Suprapubic skin (tissue), 4 donors: ENCODE results near the gene OR10H3. TPM values are rescaled to one million over a fixed set of nuclear protein-coding genes. Genes with fewer than 3 reads are reported as not detected.

Source experiments
- DNase-seq, 2 donors: peaks; one replicate each; pipeline ENCODE4 v3.0.0-alpha.2; 2019; ENCODE audit warnings: low spot score in 2 of 2
- H3K27ac ChIP-seq: fragments of 200-600 bp; sonication (generic); one replicate; pipeline ENCODE4 v1.5.1; 2019
- H3K27me3 ChIP-seq: fragments of 200-600 bp; sonication (generic); one replicate; pipeline ENCODE4 v1.5.1; 2019
- H3K36me3 ChIP-seq: fragments of 200-600 bp; sonication (generic); one replicate; pipeline ENCODE4 v1.5.1; 2019
- H3K4me1 ChIP-seq: fragments of 200-600 bp; sonication (generic); one replicate; pipeline ENCODE4 v1.5.1; 2019
- H3K4me3 ChIP-seq: fragments of 200-600 bp; sonication (generic); one replicate; pipeline ENCODE4 v1.5.1; 2019; ENCODE audit warnings: mild to moderate bottlenecking
- H3K9me3 ChIP-seq: fragments of 200-600 bp; sonication (generic); one replicate; pipeline ENCODE4 v1.5.1; 2019
- EP300 ChIP-seq: sonication (generic); formaldehyde crosslinking; IDR thresholded peaks from one replicate; pipeline ENCODE4 v1.6.1; 2017; ENCODE audit warnings: antibody characterized with exemption
- POLR2A ChIP-seq, 2 donors: fragments of 450-650 bp; IDR thresholded peaks; one replicate each; pipeline ENCODE4 v1.6.1; 2017; ENCODE audit warnings: antibody characterized with exemption in 2 of 2, mild to moderate bottlenecking in 2 of 2, moderate library complexity in 2 of 2
- POLR2AphosphoS5 ChIP-seq, 3 donors: sonication (generic); formaldehyde crosslinking; IDR thresholded peaks; one replicate each; pipeline ENCODE4 v1.6.1; 2017; ENCODE audit warnings: antibody characterized with exemption in 3 of 3
- WGBS: methylation state at CpG from one replicate; pipeline ENCODE4 v1.1.5; 2018; 5-methylcytosine and 5-hydroxymethylcytosine counted together
- total RNA-seq, 4 donors: library from RNA; depleted of rRNA; stranded (reverse); fragments of >200 nt; gene quantifications; one replicate each; pipeline ENCODE4 v1.1.0, GENCODE V29; 2016
- TF ChIP-seq, protein P1 (sequence below), 2 donors: fragments of 200-600 bp in 1 of 2; fragments of 450-650 bp in 1 of 2; sonication (generic) in 1 of 2; IDR thresholded peaks; one replicate each; pipeline ENCODE4 v1.5.1; 2016 to 2019; ENCODE audit warnings: antibody characterized with exemption in 2 of 2, mild to moderate bottlenecking in 1 of 2, moderate library complexity in 1 of 2

OR10H3 gene
- total RNA-seq, 4 donors from 2014 or later: not detected

GRCh38 chr19:15715642-15716041 lies 22.1 kb upstream of the OR10H3 start:
- no peak overlapping the region for H3K4me3 ChIP-seq
- WGBS: 71% methylated on average over 1 of the region's 1 CpG
- H3K27me3 ChIP-seq: peaks cover 22% of the 10 kb centered on the region
- H3K9me3 ChIP-seq: no peaks in the 10 kb centered on the region
- H3K27ac ChIP-seq: no peak overlapping the region
- TF ChIP-seq POLR2A (IDR thresholded peaks at IDR 0.05) (no peak), POLR2AphosphoS5 (IDR thresholded peaks at IDR 0.05) (no peak), EP300 (no peak)
- TF ChIP-seq, protein P1, sequence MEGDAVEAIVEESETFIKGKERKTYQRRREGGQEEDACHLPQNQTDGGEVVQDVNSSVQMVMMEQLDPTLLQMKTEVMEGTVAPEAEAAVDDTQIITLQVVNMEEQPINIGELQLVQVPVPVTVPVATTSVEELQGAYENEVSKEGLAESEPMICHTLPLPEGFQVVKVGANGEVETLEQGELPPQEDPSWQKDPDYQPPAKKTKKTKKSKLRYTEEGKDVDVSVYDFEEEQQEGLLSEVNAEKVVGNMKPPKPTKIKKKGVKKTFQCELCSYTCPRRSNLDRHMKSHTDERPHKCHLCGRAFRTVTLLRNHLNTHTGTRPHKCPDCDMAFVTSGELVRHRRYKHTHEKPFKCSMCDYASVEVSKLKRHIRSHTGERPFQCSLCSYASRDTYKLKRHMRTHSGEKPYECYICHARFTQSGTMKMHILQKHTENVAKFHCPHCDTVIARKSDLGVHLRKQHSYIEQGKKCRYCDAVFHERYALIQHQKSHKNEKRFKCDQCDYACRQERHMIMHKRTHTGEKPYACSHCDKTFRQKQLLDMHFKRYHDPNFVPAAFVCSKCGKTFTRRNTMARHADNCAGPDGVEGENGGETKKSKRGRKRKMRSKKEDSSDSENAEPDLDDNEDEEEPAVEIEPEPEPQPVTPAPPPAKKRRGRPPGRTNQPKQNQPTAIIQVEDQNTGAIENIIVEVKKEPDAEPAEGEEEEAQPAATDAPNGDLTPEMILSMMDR (IDR thresholded peaks at IDR 0.05): no peak
- H3K4me1 ChIP-seq: no peaks in the 10 kb centered on the region
- no peaks in the 10 kb centered on the region for H3K36me3 ChIP-seq
- DNase-seq: no peak

- H3K27me3 ChIP-seq: peaks cover 27% of the 10 kb centered on the region
- no peak overlapping the region for H3K27ac ChIP-seq
Measured at GRCh38 chr19:15717809-15718208, 20.0 kb upstream of the OR10H3 start.

DNA sequence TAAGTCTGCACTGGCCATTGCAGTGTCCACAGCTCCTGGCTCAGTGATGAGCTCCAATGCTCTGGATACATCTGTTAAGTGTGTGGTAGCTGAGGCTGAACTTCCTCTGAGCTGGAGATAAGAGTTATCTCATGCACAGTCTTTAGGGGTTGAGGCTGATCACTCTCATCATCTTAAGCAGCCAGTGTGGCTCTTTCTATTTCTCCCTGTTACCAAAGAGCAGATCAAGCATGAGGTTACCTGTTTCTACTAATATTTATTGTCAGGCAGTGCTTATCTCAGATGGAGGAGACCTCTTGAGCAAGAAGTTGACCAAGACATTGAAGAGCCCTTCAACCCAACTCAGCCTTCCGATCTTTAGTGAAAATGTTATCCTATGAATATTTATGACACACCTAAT lies 16.5 kb upstream of the OR10H3 start:
- Histone ChIP-seq H3K9me3 (no peaks in the 10 kb centered on the region), H3K4me1 (peaks cover 3% of the 10 kb centered on the region), H3K27ac (no peak overlapping the region), H3K4me3 (no peak overlapping the region), H3K27me3 (peaks cover 58% of the 10 kb centered on the region), H3K36me3 (no peaks in the 10 kb centered on the region)
- DNase-seq: no peak
- TF ChIP-seq POLR2A (IDR thresholded peaks at IDR 0.05) (no peak), POLR2AphosphoS5 (IDR thresholded peaks at IDR 0.05) (no peak), EP300 (no peak)
- TF ChIP-seq, protein P1 (IDR thresholded peaks at IDR 0.05): no peak
- 93% methylated on average over 1 of the region's 1 CpG for WGBS

More at GRCh38 chr19:15717809-15718208, 20.0 kb upstream of the OR10H3 start:
- Histone ChIP-seq H3K4me3 (no peak overlapping the region), H3K9me3 (no peaks in the 10 kb centered on the region), H3K36me3 (no peaks in the 10 kb centered on the region), H3K4me1 (no peaks in the 10 kb centered on the region)
- TF ChIP-seq EP300 (no peak), POLR2AphosphoS5 (IDR thresholded peaks at IDR 0.05) (no peak), POLR2A (IDR thresholded peaks at IDR 0.05) (no peak)
- TF ChIP-seq, protein P1 (IDR thresholded peaks at IDR 0.05): no peak
- no peak for DNase-seq
- WGBS: 12% methylated on average over 4 of the region's 6 CpGs

GRCh38 chr19:15722956-15723355 lies 14.8 kb upstream of the OR10H3 start:
- H3K9me3 ChIP-seq: no peaks in the 10 kb centered on the region
- WGBS: 21% methylated on average over 20 of the region's 25 CpGs
- H3K27ac ChIP-seq: no peak overlapping the region
- peak overlapping the region; percentile 4 for H3K4me3 ChIP-seq
- H3K36me3 ChIP-seq: no peaks in the 10 kb centered on the region
- peaks cover 53% of the 10 kb centered on the region for H3K27me3 ChIP-seq
- peaks cover 3% of the 10 kb centered on the region for H3K4me1 ChIP-seq
- no peak for TF ChIP-seq POLR2AphosphoS5 (IDR thresholded peaks at IDR 0.05)
- no peak for TF ChIP-seq EP300
- TF ChIP-seq, protein P1 (IDR thresholded peaks at IDR 0.05): no peak
- TF ChIP-seq POLR2A (IDR thresholded peaks at IDR 0.05): no peak
- DNase-seq: no peak

GRCh38 chr19:15727724-15728123 lies 10.1 kb upstream of the OR10H3 start, which contains the start of gene OR10H2:
Gene OR10H2 (plus strand): TSS chr19:15728024. CDS start chr19:15728044, 20 bp downstream.
- no peaks in the 10 kb centered on the region for H3K36me3 ChIP-seq
- DNase-seq: no peak
- no peak within 1 kb of the TSS for H3K27ac ChIP-seq
- WGBS: 82% methylated on average over 5 of the region's 5 CpGs
- no peaks in the 10 kb centered on the region for H3K9me3 ChIP-seq
- peaks cover 35% of the 10 kb centered on the region for H3K27me3 ChIP-seq
- no peak within 1 kb of the TSS for H3K4me3 ChIP-seq
- TF ChIP-seq EP300 (no peak), POLR2A (IDR thresholded peaks at IDR 0.05) (no peak), POLR2AphosphoS5 (IDR thresholded peaks at IDR 0.05) (no peak)
- TF ChIP-seq, protein P1 (IDR thresholded peaks at IDR 0.05): no peak
- H3K4me1 ChIP-seq: peaks cover 3% of the 10 kb centered on the region
